GM19438 (cell line): ENCODE data around the gene SARM1.

Source experiments
- ATAC-seq: cut with Tn5 transposase; IDR thresholded peaks from one replicate; pipeline ENCODE4 v1.9.1; 2021; ENCODE audit warnings: low read depth; ENCODE audit not compliant: unreplicated experiment

Gene SARM1

GRCh38 chr17:28340374-28340773, 31.1 kb upstream of the SARM1 start:
- ATAC-seq, result no peak

DNA sequence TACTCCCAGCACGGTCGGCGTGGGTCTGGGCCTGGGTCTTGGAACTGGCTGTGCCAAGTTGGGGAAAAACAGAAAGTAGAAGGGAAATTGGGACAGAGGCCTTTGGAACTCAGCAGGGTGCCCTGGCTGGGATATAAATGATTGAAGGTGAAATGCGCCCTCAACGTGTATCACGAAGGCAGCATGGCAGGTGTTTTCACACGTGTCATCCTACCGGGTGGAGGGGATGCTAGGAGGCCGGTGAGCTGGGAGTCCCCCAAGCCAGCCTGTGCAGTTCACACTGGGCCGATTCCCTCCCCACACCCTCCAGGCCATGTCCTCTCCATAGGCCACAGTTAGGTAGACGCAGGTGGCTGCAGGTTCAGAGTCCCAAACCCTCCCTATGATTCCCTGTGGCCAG, 30.0 kb upstream of the SARM1 start:
- no peak for ATAC-seq

- no peak for ATAC-seq
Observed at GRCh38 chr17:28342313-28342712, 29.2 kb upstream of the SARM1 start.

DNA sequence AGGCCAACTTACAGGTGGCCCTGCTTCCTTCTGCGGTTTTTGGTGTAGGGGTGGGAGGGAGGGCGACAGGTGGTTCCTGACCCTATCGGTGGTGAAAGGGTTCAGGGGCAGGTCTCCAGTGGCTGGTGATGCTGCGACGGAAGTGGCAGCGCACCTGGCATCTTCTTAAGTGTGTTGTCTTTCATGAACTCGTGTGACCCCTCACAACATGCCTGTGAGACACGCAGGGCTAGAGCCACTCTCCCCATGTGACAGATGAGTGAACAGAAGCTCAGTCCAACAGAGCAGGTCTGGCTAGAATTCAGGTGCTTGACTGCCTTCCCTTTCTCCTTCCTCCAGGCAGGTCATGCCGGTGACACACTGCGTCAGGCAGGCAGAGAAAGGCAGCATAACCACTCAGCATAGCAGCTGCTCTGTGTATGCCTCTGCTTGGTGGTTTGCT, 28.0 kb upstream of the SARM1 start:
- no peak for ATAC-seq

DNA sequence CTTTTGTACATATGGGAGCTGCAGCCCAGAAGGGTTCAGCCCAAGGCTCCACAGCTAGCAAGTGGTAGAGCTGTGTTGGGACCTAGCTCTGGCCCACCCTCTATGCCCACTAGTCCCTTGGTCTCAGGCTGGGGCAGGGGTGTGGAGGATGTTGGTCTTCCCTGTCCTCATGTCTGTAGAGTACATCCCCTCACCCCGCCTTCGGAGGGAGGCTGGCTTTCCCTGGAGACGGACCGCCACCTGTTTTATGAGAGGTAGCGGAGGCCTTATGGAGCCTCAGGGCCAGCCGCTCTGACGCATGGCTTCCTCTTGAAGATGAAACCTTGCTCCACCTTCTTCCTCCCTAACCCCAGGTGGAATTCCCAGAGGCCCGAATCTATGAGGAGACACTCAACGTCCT, 27.5 kb upstream of the SARM1 start:
- no peak for ATAC-seq

- no peak for ATAC-seq
Observed at GRCh38 chr17:28344435-28344901, 27.0 kb upstream of the SARM1 start.

DNA sequence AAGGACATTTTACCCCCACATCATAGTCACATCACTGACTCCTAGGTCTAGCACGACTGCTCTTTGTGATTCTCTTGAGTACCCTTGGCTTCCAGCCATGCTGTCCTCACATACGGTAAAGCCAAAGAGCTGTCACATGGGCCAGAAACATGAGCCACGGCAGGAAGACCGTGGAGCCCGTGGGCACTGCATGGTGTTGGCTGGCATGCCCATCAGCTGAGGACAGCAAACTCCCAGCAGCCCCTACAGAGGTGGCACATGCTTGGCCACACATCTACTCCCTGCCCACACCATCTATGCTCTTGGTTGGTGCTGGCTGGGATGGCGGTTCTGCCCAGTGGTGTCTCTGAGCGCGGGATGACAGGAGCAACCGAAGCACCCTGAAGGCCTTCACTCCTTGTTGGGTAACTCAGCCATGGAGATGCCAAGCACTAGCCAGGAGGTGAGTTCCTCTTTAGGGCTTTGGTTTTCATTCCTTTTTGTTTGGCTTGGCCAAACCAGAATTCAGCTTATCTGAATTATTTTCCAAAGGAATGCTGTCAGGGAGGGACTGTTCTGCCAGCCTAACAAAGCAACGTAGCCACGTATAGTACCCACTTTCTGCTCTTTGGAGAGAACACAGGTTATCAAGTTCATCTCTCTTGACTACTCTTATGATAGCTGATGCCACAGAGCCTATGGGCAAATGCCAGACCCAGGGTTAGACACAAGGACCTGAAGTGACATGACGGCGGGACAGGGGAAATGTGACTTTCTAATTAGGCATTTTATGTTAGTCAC, 25.9 kb upstream of the SARM1 start:
- ATAC-seq, result no peak

DNA sequence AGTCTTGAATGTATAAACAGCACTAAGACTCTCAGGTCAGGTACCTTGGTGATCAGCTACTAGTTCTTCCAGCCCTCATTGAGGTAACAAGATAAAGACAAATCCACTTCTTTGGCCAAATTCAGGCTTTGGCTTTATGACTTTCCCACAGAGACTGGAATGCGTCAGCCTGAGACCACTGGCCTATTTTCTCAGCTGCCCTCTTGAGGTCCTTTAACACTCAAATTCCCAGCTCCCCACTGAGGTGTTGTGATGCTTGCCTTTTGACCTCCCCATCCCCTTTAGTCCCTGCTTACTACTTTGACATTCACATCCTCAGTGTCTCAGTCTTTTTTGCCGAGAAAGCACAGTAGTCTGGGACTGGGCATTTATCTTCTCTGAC, 25.3 kb upstream of the SARM1 start:
- no peak for ATAC-seq

GRCh38 chr17:28346746-28347246, 24.7 kb upstream of the SARM1 start:
- no peak for ATAC-seq

GRCh38 chr17:28347261-28347891, 24.1 kb upstream of the SARM1 start:
- ATAC-seq, result no peak

DNA sequence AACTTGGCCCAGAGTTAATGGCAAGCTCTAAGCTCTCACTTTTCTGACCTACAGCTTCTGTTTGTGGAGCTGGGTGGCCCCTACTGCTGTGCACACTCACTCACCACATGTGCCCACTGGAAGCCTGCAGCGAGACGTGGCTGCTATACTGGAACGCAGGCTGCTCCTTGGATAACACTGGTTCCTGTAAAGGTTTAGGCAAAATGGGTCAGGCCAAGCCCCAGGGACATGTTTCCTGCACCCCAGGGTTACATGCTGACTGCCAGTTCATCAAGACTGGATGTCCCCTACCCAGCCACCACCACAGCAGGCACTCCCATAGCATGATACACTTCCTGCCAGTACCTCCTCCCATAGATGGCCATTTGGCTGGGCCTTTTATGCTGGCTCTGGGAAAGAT, 22.5 kb upstream of the SARM1 start:
- ATAC-seq, result no peak

DNA sequence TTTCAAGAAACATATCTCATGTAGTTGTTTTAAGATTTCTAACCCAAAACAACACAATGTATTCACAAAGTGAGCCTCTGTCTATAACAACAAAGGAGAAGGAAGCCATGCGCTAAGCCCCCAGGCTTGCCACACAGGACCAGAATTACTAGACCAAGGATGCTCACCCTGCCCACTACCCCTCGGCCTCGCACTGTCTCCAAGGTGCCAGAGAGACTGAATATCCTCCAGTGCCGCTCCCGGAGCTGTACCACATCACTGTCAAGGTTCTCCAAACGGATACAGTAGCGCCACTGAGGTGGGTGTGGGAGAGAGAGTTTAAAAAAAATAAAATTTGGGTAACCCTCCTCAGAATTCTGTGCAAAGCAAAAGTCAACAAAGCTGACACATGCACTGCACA, 21.2 kb upstream of the SARM1 start:
- no peak for ATAC-seq

- peak; percentile 98 for ATAC-seq
Observed at GRCh38 chr17:28357061-28357900, 14.2 kb upstream of the SARM1 start, which contains the start of gene POLDIP2. Gene POLDIP2 (minus strand): TSS chr17:28357527. CDS start chr17:28357448, 79 bp downstream.

- no peak for ATAC-seq
Observed at GRCh38 chr17:28357901-28358197, 13.6 kb upstream of the SARM1 start.

DNA sequence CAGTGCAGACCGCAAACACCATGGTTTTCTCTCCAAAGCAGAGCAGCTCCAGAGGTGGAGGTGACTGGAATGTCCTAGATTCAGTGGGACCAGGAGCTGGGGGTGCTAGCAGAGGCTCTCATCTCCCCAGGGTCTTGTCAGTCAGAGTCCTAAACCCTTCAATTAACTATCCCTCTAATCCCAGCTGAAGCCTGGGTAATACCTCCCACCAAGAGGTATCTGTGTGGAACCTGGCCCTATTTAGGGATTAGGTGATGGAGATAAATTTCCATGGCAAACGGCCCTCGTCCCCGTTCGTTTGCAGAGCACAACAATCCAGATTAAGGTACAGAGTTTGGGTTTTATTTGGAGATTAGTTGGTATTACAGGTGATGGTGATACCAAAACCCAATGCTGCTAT, 8.3 kb upstream of the SARM1 start:
- ATAC-seq, result no peak

DNA sequence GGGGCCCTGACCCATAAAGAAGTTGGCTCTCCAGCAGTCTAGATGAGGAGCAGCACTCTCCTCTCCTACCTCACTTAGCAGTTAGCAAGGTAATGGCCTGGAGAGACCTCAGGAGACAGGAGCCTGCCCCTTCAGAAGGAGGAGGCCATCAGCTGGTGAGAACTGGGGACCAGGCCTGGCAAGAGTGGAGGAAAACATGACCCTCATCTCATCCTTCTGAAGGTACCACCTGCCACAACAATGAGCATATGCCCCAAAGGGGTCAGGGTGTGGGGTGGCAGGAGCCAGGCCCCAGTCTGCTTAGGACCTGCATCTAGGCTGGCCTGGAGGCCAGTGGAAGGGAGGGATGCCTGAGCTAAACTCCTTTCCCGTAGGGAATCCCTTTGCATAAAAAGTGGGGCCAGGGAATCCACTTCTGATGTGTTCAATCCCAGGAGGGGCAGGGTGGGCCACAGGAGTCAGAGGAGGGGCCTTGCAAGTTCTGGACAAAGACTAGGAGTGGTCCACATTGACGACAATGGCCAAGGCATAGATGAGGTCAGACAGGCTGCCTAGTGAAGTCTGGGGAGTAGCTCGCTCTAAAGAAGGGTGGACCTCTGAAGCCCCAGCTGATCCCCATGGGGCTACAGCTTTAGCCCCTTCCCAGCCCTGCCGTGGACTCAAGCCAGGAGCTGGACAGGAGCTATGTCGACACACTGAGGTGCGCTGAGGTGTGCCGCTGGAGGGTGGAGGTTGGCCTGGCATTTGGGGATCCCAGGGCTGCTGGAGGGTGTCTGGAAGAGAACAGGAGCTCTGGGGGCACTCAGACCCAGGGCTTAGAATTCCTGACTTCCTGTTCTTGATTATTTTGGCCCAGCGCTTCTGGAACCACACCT, 7.5 kb upstream of the SARM1 start:
- no peak for ATAC-seq

DNA sequence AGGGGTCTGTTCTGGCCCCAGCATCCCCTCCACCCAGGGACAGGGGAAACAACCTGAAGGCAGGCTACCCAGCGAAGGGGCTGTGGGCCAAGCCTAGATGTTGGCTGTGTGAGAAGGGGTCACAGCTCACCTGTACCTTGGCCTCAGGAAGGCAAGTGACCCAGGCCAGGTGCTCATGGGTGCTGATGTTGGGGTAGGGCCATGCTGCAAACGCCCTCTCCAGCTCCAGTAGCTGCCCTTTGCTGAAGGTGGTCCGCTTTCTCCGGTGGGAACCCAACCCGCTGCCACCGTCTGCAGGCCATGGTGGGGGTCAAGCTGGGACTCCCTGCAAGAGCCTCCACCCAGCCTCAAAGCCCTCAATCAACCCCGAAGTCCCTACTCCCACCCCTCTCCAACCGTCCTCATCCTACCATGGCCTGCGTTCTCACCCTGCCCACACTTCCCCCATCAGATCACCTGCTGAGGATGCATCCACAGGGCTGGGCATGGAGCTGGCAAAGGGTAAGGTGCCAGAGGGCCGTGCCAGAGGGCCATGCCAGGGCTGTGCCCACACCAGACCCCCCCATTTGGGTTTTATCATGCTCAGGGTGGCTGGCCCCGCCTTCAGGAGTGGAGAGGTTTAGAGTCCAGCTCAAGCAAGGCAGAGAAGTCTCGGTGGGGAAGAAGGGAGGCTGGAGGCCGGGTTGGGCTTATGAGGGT, 6.7 kb upstream of the SARM1 start, which contains the start of gene SEBOX:
SEBOX (minus strand) TSS at position 535 of the 699 bp plus-strand sequence; CDS start at position 487, 48 bp downstream.
- ATAC-seq, result no peak

DNA sequence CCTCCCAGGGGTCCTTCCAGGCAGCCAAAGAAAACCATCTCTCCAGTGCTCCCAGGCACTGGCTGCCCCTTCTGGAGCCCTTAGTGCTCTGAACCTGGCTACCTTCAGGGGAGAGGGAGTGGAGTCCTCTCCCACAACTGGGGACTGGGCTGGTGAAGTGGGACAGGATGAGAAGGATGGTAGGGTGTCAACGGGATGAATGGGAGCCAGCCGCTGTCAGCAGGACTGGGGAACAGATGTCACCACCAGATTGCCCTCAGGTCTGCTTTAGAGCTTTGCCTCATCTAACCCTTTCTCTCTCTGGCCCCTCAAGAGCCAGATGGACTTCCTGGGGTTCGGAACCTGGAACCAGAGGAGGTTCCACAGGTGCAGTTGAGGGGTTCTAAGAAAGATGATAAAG, 6.0 kb upstream of the SARM1 start:
- ATAC-seq, result no peak

- no peak for ATAC-seq
Observed at GRCh38 chr17:28366605-28367004, 4.9 kb upstream of the SARM1 start.
